ENCODE results near the gene ACAT1.

DNA sequence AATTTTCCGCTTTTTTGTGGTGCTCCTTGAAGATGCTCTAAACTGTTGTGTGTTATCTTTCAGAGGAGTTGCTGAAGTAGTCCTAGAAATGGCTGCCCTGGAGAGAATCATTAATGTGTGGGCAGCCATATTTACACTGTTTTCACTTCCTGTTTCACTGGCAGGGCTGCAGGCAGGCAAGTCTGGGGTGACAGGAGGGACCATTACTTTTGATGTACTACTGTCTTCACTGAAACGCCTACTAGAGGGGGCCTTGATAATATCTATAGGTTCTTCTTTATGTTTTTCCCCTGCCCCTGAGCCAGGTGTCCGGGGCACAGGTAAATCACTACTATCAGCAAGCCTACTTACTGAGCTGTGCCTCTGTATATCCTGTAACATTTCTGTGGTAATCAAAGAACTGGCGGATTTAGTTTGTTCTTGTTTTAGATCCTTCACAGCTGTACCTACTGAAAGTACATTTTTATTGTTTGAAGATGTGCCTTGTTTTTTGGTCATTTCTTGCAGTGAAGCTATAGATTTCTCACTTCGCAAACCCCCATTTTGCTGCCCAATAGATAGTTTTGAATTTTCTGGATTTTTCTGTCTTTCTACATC, 39.7 kb downstream of the ACAT1 start:
- TF ChIP-seq POLR2A (IDR thresholded peaks at IDR 0.05; ENCODE audit: low read length): no peak
- TF ChIP-seq GATA1 (IDR thresholded peaks at IDR 0.05; ENCODE audit: low read depth, low read length): no peak

All from erythroblast (primary cell).